Psoas muscle (tissue), 8 donors: ENCODE results near the gene RAB22A. TPM values are rescaled to one million over a fixed set of nuclear protein-coding genes. Genes with fewer than 3 reads are reported as not detected.

Experiments used
- ATAC-seq, 4 donors: fragments of 200-7000 bp; cut with Tn5 transposase; one replicate each; pipeline ENCODE4 v1.9.1; 2020; ENCODE audit warnings: moderate library complexity in 3 of 4, mild to moderate bottlenecking in 2 of 4
- DNase-seq, 2 donors: peaks; one replicate each; pipeline ENCODE4 v3.0.0-alpha.2; 2020
- H3K27ac ChIP-seq: fragments of 200-600 bp; one replicate; pipeline ENCODE4 v1.8.0; 2022
- H3K27me3 ChIP-seq, 3 donors: fragments of 200-600 bp in 1 of 3; one replicate each; pipeline versions ENCODE4 v1.6.1 to v1.8.0; 2013 to 2022; ENCODE audit warnings: low read length in 2 of 3, mild to moderate bottlenecking in 2 of 3, moderate library complexity in 1 of 3; ENCODE audit not compliant: insufficient read depth in 3 of 3
- H3K36me3 ChIP-seq, 2 donors: fragments of 200-600 bp in 1 of 2; one replicate each; pipeline versions ENCODE4 v1.6.1 to v1.8.0; 2013 to 2022; ENCODE audit warnings: low read depth in 1 of 2, mild to moderate bottlenecking in 1 of 2, moderate library complexity in 1 of 2; ENCODE audit not compliant: insufficient read depth in 1 of 2
- H3K4me1 ChIP-seq: fragments of 200-600 bp; one replicate; pipeline ENCODE4 v1.8.0; 2022
- H3K4me3 ChIP-seq: fragments of 200-600 bp; one replicate; pipeline ENCODE4 v1.8.0; 2022; ENCODE audit warnings: mild to moderate bottlenecking
- H3K9me3 ChIP-seq: fragments of 200-600 bp; one replicate; pipeline ENCODE4 v1.8.0; 2022
- CTCF ChIP-seq: fragments of 200-600 bp; IDR thresholded peaks from one replicate; pipeline ENCODE4 v1.8.0; 2022; ENCODE audit warnings: antibody characterized with exemption
- WGBS, 3 donors: extraction: QIAGEN DNeasy Blood & Tissue Kit; methylation state at CpG; one replicate each; pipeline versions ENCODE4 v1.1.6 to v1.1.7; 2013; 5-methylcytosine and 5-hydroxymethylcytosine counted together
- intact Hi-C, 2 donors: fragments of 100-400 bp; cut with DNase I; formaldehyde crosslinking; loops; one replicate each; pipeline versions ENCODE4 v1.11.0 to v1.14.2; 2022
- long read RNA-seq, 2 donors: library from polyadenylated mRNA; unstranded; transcript quantifications; one replicate each; pipeline ENCODE4 v2.0.0, GENCODE V29; 2021
- polyA plus RNA-seq, 3 donors: library from polyadenylated mRNA; stranded (reverse); fragments of 200-250 nt; gene quantifications; one replicate each; pipeline ENCODE4 v1.2.3, GENCODE V29; 2013
- total RNA-seq, 4 donors: library from RNA; stranded (reverse); fragmentation: NEBNext Ultra II Directional in 2 of 4; extraction: Animal tissue kit (Norgen Biotek cat#: 25700) in 2 of 4; gene quantifications; one replicate each; pipeline versions ENCODE4 v1.2.1 to v1.2.4, GENCODE V29; 2021 to 2023
- donor health status: healthy with polysubstance abuse.
- donor health status: DM: no; HTN: no; CAD: no; lungs with moderate emphysema.
- donor health status: Bipolar disorder and iron deficiency.
- donor health status: healthy.
- donor health status: DM: yes; HTN: yes; CAD: no.
- donor health status: DM: no; HTN: no; CAD: no.
- donor health status: DM: no; HTN: no; CAD: no.
- donor health status: DM: yes; HTN: yes; CAD: no.

Gene RAB22A
- total RNA-seq (1 to 10 TPM; 7.1 to 8.5 (median 8.1) TPM), polyA plus RNA-seq (1 to 10 TPM; 3.6 to 8.1 (median 6.3) TPM)
- long read RNA-seq, donor 1, full-length matches to known transcripts: 25 of 27 reads
- long read RNA-seq, donor 1, partial matches to known transcripts: 1 of 27 reads
- long read RNA-seq, donor 1, other reads (novel, unspliced or antisense): 1 of 27 reads
- long read RNA-seq, donor 2, full-length matches to known transcripts: 34 of 41 reads
- long read RNA-seq, donor 2, partial matches to known transcripts: 1 of 41 reads
- long read RNA-seq, donor 2, other reads (novel, unspliced or antisense): 6 of 41 reads

GRCh38 chr20:58309591-58310290 is at the start of gene RAB22A:
TSS of gene RAB22A (plus strand) at chr20:58309715. CDS start at chr20:58309977, 262 bp downstream.
- H3K27me3 ChIP-seq: no peaks in the 10 kb centered on the region
- intact Hi-C loops: loop anchor here (5.0 to 10.0 kb wide), 3 partner anchors 72 to 343 kb away; partner anchors contain the start of genes STX16 (in 1 of the 2) and VAPB (in 1 of the 2)
- H3K4me1 ChIP-seq: peaks cover 16% of the 10 kb centered on the region
- H3K36me3 ChIP-seq: peaks cover 0 to 34% of the 10 kb centered on the region in 2 donors
- DNase-seq (peak; percentile 84 to 92), ATAC-seq (peak; percentile 93 to 99 (median 96))
- H3K4me3 ChIP-seq: peak within 1 kb of the TSS; percentile 100
- H3K9me3 ChIP-seq: no peaks in the 10 kb centered on the region
- no peak for TF ChIP-seq CTCF
- peak within 1 kb of the TSS; percentile 93 for H3K27ac ChIP-seq
- 0 to 1% (median 1%) methylated on average over 38 to 73 of the region's 73 CpGs for WGBS, 3 donors

DNA sequence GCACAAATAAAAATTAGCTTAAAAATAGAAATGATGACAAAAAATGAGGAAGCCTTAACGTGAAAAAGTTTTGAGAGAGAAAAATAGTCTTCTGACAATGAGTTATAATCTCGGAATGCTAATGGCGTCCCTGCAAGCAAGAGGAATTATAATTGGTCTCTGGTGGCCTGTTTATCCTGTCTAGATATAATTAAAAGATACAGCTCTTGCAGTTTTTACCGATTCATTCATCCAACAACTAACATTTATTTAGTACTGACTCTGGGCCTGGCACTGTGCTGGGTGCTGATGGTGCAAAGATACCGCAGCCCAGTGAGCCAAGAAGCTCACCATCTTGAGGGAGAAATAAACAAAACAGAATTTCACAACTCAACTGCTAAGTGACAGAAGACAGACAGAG is 49.5 kb upstream of the RAB22A start:
- H3K27me3 ChIP-seq: no peaks in the 10 kb centered on the region
- H3K27ac ChIP-seq: no peak overlapping the region
- no peaks in the 10 kb centered on the region for H3K9me3 ChIP-seq
- intact Hi-C loops: no loop called here
- H3K36me3 ChIP-seq: peaks cover 0 to 27% of the 10 kb centered on the region in 2 donors
- WGBS, 3 donors: 76 to 80% (median 77%) methylated on average over 5 of the region's 5 CpGs
- no peaks in the 10 kb centered on the region for H3K4me1 ChIP-seq
- no peak for TF ChIP-seq CTCF
- DNase-seq (no peak), ATAC-seq (peak in 1 of 4 donors; percentile 27)
- H3K4me3 ChIP-seq: no peak overlapping the region

- no peaks in the 10 kb centered on the region for H3K4me1 ChIP-seq
- H3K27me3 ChIP-seq: no peaks in the 10 kb centered on the region
- no peak overlapping the region for H3K27ac ChIP-seq
- no peak overlapping the region for H3K4me3 ChIP-seq
- no peak for DNase-seq
- ATAC-seq: no peak
- WGBS, 3 donors: 79 to 90% (median 87%) methylated on average over 3 of the region's 3 CpGs
- no peak for TF ChIP-seq CTCF
- peaks cover 0 to 40% of the 10 kb centered on the region in 2 donors for H3K36me3 ChIP-seq
- no peaks in the 10 kb centered on the region for H3K9me3 ChIP-seq
- intact Hi-C loops: no loop called here
These were observed 47.9 kb upstream of the RAB22A start for GRCh38 chr20:58261660-58262059.

- no peak for TF ChIP-seq CTCF
- Histone ChIP-seq H3K4me3 (no peak overlapping the region), H3K36me3 (peaks cover 0 to 55% of the 10 kb centered on the region in 2 donors), H3K27ac (no peak overlapping the region), H3K4me1 (no peaks in the 10 kb centered on the region), H3K27me3 (no peaks in the 10 kb centered on the region), H3K9me3 (no peaks in the 10 kb centered on the region)
- no peak for DNase-seq
- 94 to 98% (median 95%) methylated on average over 6 of the region's 6 CpGs for WGBS, 3 donors
- no peak for ATAC-seq
- intact Hi-C loops: no loop called here
These were observed 45.2 kb upstream of the RAB22A start for GRCh38 chr20:58264271-58264670.
